ENCODE results near the gene ATL3. TPM values are rescaled to one million over a fixed set of nuclear protein-coding genes. Genes with fewer than 3 reads are reported as not detected.
"Not testable (repeated sequence)": the region's sequence is repeated elsewhere in the genome, so short reads cannot be mapped to it uniquely, and the experiment has no call there.

Gene ATL3
- total and polyA plus RNA-seq, 4 experiments from 2014 or later, result 22.2 to 43.3 (median 34.9) TPM

DNA sequence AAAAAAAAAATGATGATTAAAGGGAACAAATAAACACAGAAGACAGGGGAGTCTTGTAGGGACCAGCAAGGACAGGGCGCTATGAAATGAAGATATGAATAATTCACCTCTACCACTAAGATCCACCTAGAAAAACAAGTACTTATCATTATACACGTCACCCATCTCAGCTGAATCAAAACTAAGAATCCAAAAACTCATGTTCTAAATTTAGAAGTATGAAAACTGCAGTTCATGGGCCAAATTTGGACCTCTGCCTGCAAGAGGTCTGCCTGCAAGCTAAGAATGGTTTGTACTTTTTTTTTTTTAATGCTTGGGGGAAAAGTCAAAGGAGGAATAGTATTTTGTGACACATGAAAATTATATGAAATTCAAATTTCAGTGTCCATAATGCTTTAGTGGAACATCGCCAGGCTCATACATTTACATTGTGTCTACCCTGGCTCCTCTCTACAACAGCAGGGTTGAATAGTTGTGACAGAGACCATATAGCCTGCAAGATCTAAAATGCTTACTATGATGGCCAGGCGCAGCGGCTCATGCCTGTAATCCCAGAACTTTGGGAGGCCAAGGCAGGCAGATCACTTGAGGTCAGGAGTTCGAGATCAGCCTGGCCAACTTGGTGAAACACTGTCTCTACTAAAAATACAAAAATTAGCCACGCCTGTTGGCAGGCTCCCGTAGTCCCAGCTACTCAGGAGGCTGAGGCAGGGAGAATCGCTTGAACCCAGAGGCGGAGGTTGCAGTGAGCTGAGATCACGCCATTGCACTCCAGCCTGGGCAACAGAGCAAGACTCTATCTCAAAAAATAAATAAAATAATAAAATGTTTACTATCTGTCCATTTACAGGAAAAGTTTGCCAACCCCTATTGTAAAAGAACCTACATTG, 68.6 kb downstream of the ATL3 start:
- H3K27ac Mint-ChIP-seq; H3K27me3 Mint-ChIP-seq; intact Hi-C loops (cut with micrococcal nuclease); H3K9me3 ChIP-seq (ENCODE audit: control insufficient read depth in 1 of 2, low read length in 2 of 2); H3K4me3 ChIP-seq (ENCODE audit: low read length in 2 of 2); DNase-seq; H3K4me1 ChIP-seq (ENCODE audit: insufficient read depth, low read length); H3K4me1 Mint-ChIP-seq; H3K36me3 Mint-ChIP-seq; H3K36me3 ChIP-seq (ENCODE audit: insufficient read depth, low read length); H3K27me3 ChIP-seq (ENCODE audit: insufficient read depth, low read length); H3K4me3 Mint-ChIP-seq; H3K27ac ChIP-seq (ENCODE audit: low read depth, low read length); H3K9me3 Mint-ChIP-seq: not testable (repeated sequence)
- POLR2A ChIA-PET (ENCODE audit: partially characterized antibody), result interaction anchor here (0.5 to 1.6 kb wide), 3 partner anchors 10 to 49 kb away, joined by 3 to 4 read pairs (median 3); no protein-coding TSS in a partner anchor
- CTCF ChIA-PET (ENCODE audit: partially characterized antibody), result interaction anchor here (0.6 to 1.5 kb wide), 2 partner anchors 14 to 122 kb away, joined by 3 read pairs; no protein-coding TSS in a partner anchor

DNA sequence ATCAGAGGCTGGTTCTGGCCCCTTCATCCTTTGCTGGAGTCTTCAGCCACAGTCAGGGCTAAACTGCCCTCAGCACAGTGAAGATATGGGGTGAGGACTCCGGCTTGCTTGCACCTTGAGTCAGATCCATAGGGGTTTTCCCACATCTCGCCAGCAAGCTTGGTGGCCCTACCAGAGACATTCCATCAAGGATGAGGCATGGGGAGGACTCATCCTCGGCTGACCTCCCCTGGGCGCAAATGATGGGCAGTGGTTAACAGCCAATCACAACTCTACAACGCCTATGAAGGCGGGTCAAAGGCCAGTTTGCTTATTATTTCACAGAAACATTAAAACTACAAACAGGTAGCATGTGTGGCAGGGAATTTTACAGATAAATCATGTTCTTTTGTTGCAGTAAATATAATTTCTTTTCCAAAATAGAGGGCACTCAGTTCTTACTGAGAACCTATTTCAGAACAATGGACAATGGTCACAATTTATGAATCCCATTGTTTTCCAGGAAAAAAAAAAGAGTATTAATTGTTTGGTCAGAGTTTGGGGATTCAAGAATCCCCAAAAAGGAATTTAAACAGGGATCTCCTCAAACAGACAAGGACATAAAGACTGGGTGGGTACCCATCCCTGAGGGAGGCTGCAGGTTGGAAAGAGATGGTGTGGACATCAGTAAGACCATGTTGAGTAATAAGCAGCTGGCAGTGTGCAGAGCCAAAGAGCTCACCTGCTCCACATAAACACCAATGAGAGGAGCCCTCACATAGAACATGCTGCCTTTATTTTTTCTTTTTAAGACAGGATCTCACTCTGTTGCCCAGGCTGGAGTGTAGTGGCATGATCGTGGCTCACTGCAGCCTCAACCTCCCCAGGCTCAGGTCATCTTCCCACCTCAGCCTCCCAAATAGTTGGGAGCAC, 71.7 kb downstream of the ATL3 start:
- Mint-ChIP-seq H3K36me3 (no peaks in the 10 kb centered on the region), H3K27me3 (no peaks in the 10 kb centered on the region), H3K4me3 (no peak overlapping the region), H3K27ac (peak overlapping the region in 1 of 7 donors; percentile 46), H3K9me3 (no peaks in the 10 kb centered on the region), H3K4me1 (peaks cover 0 to 5% (median 2%) of the 10 kb centered on the region in 4 donors)
- ChIA-PET CTCF (ENCODE audit: partially characterized antibody) (no interaction called here), POLR2A (ENCODE audit: partially characterized antibody) (interaction anchor here (1.8 kb wide), 1 partner anchor 63 kb away, joined by 4 read pairs; the partner anchor contains the start of gene PLAAT4)
- no peaks in the 10 kb centered on the region for H3K9me3 ChIP-seq (ENCODE audit: control insufficient read depth in 1 of 2, low read length in 2 of 2)
- intact Hi-C loops (cut with micrococcal nuclease), result no loop called here
- no peaks in the 10 kb centered on the region for H3K27me3 ChIP-seq (ENCODE audit: insufficient read depth, low read length)
- H3K4me3 ChIP-seq (ENCODE audit: low read length in 2 of 2), result no peak overlapping the region
- no peak for DNase-seq
- no peaks in the 10 kb centered on the region for H3K4me1 ChIP-seq (ENCODE audit: insufficient read depth, low read length)
- no peak overlapping the region for H3K27ac ChIP-seq (ENCODE audit: low read depth, low read length)
- no peaks in the 10 kb centered on the region for H3K36me3 ChIP-seq (ENCODE audit: insufficient read depth, low read length)

DNA sequence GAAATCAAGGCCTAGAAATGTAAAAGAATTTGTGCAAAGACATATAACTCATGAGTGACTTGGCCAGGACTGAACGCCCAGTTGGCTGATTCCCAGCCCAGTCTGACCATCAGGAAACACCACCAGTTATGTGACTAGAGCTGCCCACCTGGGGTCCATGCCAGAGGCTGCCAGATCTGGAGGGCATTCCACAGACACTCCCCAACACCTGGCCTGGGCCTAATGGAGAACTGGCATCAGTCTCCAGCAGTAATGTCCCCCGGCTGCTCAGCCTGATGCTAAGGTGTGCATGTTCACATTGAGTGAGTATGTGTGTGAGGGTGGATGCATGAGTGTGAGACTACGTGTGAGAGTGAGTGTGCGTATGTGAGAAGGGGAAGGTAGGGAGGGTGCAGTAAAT, 72.6 kb downstream of the ATL3 start:
- Histone ChIP-seq H3K9me3 (ENCODE audit: control insufficient read depth in 1 of 2, low read length in 2 of 2) (no peaks in the 10 kb centered on the region), H3K4me1 (ENCODE audit: insufficient read depth, low read length) (no peaks in the 10 kb centered on the region), H3K4me3 (ENCODE audit: low read length in 2 of 2) (no peak overlapping the region), H3K36me3 (ENCODE audit: insufficient read depth, low read length) (no peaks in the 10 kb centered on the region), H3K27me3 (ENCODE audit: insufficient read depth, low read length) (no peaks in the 10 kb centered on the region), H3K27ac (ENCODE audit: low read depth, low read length) (no peak overlapping the region)
- POLR2A ChIA-PET (ENCODE audit: partially characterized antibody), result interaction anchor here (1.8 kb wide), 1 partner anchor 62 kb away, joined by 4 read pairs; the partner anchor contains the start of gene PLAAT4
- H3K27me3 Mint-ChIP-seq, result no peaks in the 10 kb centered on the region
- H3K4me3 Mint-ChIP-seq, result no peak overlapping the region
- peak overlapping the region in 2 of 7 donors; percentile 6 to 25 for H3K27ac Mint-ChIP-seq
- CTCF ChIA-PET (ENCODE audit: partially characterized antibody), result interaction anchor here (0.8 kb wide), 1 partner anchor 11 kb away, joined by 3 read pairs; no protein-coding TSS in a partner anchor
- intact Hi-C loops (cut with micrococcal nuclease), result no loop called here
- peaks cover 0 to 3% of the 10 kb centered on the region in 2 donors for H3K36me3 Mint-ChIP-seq
- peaks cover 0 to 5% (median 2%) of the 10 kb centered on the region in 4 donors for H3K4me1 Mint-ChIP-seq
- no peaks in the 10 kb centered on the region for H3K9me3 Mint-ChIP-seq
- no peak for DNase-seq

DNA sequence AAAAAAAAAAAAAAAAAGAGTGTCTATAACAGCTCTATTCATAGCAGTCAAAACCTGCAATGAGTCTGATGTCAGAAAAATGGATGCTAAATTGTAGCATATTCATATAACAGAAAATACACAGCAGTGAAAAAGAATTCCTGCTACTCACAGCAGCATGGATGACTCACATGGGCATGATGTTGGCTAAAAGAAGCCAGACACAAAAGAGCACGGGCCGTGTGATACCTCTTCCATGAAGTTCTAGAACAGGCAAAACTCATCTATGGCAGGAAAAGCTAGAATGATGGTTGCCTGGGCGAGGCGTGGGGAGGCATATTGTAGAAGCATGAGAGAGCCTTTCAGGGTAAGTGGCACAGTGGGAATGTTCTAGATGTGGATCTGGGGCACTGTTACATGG, 75.9 kb downstream of the ATL3 start:
- DNase-seq, result no peak
- H3K27ac Mint-ChIP-seq, result no peak overlapping the region

DNA sequence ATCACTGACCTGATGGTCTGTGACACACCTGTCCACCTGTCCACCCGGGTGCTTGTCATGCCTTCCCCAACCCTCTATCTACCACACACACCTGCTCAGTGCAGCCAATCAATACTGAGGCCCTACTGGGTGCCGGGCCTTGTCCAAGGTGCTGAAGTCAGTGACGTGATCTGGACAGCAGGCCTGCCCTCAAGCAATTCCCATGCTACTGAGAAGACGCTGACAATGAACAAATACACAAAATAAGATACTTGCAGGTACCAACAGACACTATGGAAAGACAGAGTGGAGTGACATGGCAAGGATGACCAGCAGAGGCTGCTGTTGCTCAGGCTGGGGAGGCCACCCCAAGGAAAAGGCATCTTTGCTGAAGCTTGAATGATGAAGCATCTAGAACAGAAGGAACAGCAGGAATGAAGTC, 78.2 kb downstream of the ATL3 start:
- POLR2A ChIA-PET (ENCODE audit: partially characterized antibody), result interaction anchor here (0.5 to 1.0 kb wide), 2 partner anchors 31 to 59 kb away, joined by 3 read pairs; no protein-coding TSS in a partner anchor
- H3K4me1 ChIP-seq (ENCODE audit: insufficient read depth, low read length), result no peaks in the 10 kb centered on the region
- H3K4me3 ChIP-seq (ENCODE audit: low read length in 2 of 2), result no peak overlapping the region
- no peaks in the 10 kb centered on the region for H3K27me3 Mint-ChIP-seq
- peak overlapping the region in 2 of 7 donors; percentile 75 to 78 for H3K27ac Mint-ChIP-seq
- CTCF ChIA-PET (ENCODE audit: partially characterized antibody), result interaction anchor here (0.9 to 3.2 kb wide), 3 partner anchors 8 to 113 kb away, joined by 3 to 10 read pairs (median 4); no protein-coding TSS in a partner anchor
- intact Hi-C loops (cut with micrococcal nuclease), result no loop called here
- DNase-seq, result no peak
- no peaks in the 10 kb centered on the region for H3K27me3 ChIP-seq (ENCODE audit: insufficient read depth, low read length)
- peaks cover 0 to 2% (median 0%) of the 10 kb centered on the region in 4 donors for H3K4me1 Mint-ChIP-seq
- no peaks in the 10 kb centered on the region for H3K36me3 ChIP-seq (ENCODE audit: insufficient read depth, low read length)
- no peaks in the 10 kb centered on the region for H3K9me3 ChIP-seq (ENCODE audit: control insufficient read depth in 1 of 2, low read length in 2 of 2)
- H3K36me3 Mint-ChIP-seq, result peaks cover 4 to 7% of the 10 kb centered on the region in 2 donors
- no peak overlapping the region for H3K27ac ChIP-seq (ENCODE audit: low read depth, low read length)
- no peaks in the 10 kb centered on the region for H3K9me3 Mint-ChIP-seq
- no peak overlapping the region for H3K4me3 Mint-ChIP-seq

More for the DNA sequence above, 75.9 kb downstream of the ATL3 start:
- ChIA-PET CTCF (ENCODE audit: partially characterized antibody) (interaction anchor here (1.2 to 3.2 kb wide), 3 partner anchors 18 to 143 kb away, joined by 3 to 10 read pairs (median 5); no protein-coding TSS in a partner anchor), POLR2A (ENCODE audit: partially characterized antibody) (no interaction called here)
- Mint-ChIP-seq H3K4me3 (no peak overlapping the region), H3K27me3 (no peaks in the 10 kb centered on the region), H3K36me3 (peaks cover 0 to 6% of the 10 kb centered on the region in 2 donors), H3K4me1 (peaks cover 0 to 7% (median 0%) of the 10 kb centered on the region in 4 donors), H3K9me3 (no peaks in the 10 kb centered on the region)
- no peak overlapping the region for H3K4me3 ChIP-seq (ENCODE audit: low read length in 2 of 2)
- no peaks in the 10 kb centered on the region for H3K27me3 ChIP-seq (ENCODE audit: insufficient read depth, low read length)
- H3K36me3 ChIP-seq (ENCODE audit: insufficient read depth, low read length), result no peaks in the 10 kb centered on the region
- no peaks in the 10 kb centered on the region for H3K4me1 ChIP-seq (ENCODE audit: insufficient read depth, low read length)
- intact Hi-C loops (cut with micrococcal nuclease), result no loop called here
- H3K9me3 ChIP-seq (ENCODE audit: control insufficient read depth in 1 of 2, low read length in 2 of 2), result no peaks in the 10 kb centered on the region
- H3K27ac ChIP-seq (ENCODE audit: low read depth, low read length), result no peak overlapping the region

DNA sequence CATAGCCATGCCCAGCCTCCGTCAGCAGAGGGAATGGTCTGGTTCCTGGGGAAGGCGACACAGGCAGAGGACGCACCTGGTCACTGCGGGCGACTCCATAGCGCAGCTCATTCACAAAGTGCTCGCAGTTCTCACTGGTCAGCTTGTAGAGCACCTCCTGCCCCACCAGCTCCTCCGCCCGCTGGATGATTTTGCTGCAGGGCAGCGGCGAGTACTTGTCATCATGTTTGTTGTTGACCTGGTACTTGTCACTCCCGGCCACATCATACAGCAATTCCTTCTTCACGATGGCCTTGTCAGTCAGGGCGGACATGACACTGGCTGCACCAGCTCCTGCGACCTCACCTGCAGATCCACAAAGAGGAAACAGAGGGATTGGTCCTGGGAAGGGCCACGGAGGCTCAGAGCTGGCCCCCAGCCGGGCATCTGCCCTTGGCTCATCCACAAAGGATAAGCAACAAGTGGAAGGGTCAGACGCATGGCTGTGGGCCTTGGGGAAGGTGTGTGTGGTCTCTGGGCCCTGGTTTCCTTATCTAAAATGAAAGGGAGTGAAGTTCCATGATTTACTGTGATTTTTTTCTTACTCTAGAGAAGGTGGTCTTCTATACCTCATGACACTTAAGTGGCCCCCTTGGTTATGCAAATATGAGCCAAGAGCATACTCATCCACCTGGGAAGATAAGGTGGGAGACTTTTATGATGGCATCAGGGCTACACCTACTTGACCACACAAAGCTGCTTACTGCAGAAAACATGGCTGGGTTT, 81.0 kb downstream of the ATL3 start:
- CTCF ChIA-PET (ENCODE audit: partially characterized antibody), result no interaction called here
- Histone ChIP-seq H3K27ac (ENCODE audit: low read depth, low read length) (no peak overlapping the region), H3K9me3 (ENCODE audit: control insufficient read depth in 1 of 2, low read length in 2 of 2) (no peaks in the 10 kb centered on the region), H3K36me3 (ENCODE audit: insufficient read depth, low read length) (no peaks in the 10 kb centered on the region), H3K4me3 (ENCODE audit: low read length in 2 of 2) (no peak overlapping the region), H3K4me1 (ENCODE audit: insufficient read depth, low read length) (no peaks in the 10 kb centered on the region), H3K27me3 (ENCODE audit: insufficient read depth, low read length) (no peaks in the 10 kb centered on the region)
- Mint-ChIP-seq H3K36me3 (peaks cover 8 to 11% of the 10 kb centered on the region in 2 donors), H3K9me3 (peaks cover 0 to 5% (median 0%) of the 10 kb centered on the region in 8 donors), H3K4me3 (no peak overlapping the region), H3K27me3 (no peaks in the 10 kb centered on the region), H3K4me1 (peaks cover 0 to 2% (median 0%) of the 10 kb centered on the region in 4 donors), H3K27ac (peak overlapping the region in 1 of 7 donors; percentile 19)
- POLR2A ChIA-PET (ENCODE audit: partially characterized antibody), result no interaction called here
- no peak for DNase-seq
- intact Hi-C loops (cut with micrococcal nuclease), result no loop called here
